GM18909 (cell line): ENCODE measurements around the gene TSPAN5.

Experiments
- ATAC-seq: cut with Tn5 transposase; IDR thresholded peaks from one replicate; pipeline ENCODE4 v1.9.1; 2021; ENCODE audit warnings: mild to moderate bottlenecking; ENCODE audit not compliant: unreplicated experiment, poor library complexity

Gene TSPAN5

DNA sequence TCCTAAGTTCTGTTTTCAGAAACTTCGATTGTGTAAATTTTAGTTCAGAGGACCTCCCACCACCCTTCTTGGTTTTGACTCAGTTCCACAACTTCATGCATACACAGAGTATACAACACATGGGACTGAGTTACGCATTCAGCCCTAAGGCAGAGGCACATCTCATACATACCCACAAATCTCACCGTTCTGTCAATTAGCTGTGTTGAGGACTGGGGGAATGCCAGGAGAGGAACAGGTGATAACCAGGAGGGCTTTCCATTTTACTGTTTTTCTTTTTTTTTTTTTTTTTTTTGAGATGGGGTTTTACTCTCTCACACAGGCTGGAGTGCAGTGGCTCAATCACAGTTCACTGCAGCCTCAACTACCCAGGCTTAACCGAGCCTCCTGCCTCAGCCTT lies 150.2 kb downstream of the TSPAN5 start:
- no peak for ATAC-seq

GRCh38 chr4:98507299-98507698 lies 151.1 kb downstream of the TSPAN5 start:
- ATAC-seq, result no peak

DNA sequence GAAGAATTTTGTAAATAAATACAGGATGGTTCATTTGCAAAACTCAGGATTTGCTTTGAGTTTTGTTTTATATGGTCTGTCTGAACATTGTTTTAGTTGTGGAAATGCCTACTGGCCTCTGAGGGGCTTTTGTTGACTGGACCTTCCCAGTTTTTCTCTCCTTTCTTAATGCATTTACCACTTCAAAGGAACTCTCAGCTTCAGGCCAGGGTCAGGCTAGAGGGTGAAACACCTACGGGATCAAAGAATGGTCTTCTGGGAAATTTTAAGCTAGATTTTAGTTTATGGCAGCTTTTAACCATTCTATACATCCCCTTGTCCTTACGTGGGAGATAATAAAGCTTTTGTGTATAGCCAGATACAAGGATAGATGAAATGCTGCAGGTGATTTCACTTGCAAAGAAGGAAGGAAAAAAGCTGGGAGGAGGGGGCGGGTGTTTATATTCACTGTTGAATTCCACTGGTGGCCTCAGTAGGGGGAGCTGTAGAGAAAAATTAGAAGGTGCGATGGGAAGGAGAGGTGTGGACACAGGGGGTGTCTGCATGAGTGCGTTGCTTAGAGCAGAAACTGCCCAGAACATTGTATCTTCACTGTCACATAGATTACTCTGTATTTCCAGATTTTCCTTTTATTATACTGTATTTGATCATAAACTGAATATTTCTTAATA lies 151.8 kb downstream of the TSPAN5 start:
- ATAC-seq, result no peak

DNA sequence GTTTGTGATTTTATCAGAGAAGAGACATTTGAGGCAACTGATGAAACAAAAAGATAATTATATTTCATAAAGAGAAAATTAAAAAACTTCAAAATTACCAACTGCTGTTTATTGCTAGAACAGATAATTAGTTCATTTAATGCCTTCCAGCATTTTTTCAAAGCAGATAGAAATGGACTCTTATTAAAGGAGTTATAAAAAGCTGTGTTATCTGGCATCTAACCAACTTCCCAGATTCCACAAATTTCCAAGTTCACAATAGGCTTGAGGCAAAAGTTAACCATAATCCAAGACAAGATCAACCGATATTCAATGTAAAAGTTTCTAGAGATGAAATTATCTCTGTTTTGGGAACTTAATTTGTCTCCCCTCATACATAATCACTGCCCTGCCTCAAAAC lies 152.4 kb downstream of the TSPAN5 start:
- ATAC-seq, result no peak

DNA sequence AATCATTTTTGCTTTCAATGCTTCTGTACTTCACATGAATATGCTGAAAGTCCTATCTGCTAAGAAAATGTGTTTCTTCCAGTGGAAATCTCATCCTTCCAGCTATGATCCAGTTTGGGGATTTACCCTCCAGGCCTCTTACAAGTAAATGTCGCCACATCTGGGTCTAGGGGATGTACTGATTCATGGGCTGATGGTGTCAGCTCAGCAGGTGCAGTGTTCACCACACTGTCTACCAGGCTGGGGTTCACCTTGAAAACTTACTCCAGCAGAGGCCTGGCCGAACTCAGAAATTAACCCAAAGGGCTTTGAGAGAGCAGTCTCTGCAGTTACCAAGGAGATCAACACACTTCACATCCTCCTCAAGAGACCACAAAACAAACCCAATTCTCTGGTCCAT lies 154.3 kb downstream of the TSPAN5 start:
- ATAC-seq, result no peak

DNA sequence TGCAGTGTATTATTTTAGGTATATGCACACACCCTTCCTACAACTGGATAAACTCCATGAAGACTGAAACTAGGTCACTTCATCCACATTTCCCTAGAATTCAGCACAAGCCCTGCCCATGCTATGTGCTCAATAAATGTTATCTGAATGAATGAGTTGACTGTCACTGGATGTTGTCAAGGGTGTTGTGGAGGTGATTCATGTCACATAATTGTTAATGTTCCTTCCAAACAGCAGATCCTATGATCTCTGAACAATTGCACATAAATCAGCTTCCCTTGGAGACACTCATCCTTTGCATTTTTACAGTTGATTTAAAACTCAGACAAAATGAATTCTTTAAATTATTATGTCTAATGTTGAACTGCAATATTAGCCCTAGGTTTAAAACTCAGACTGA lies 154.7 kb downstream of the TSPAN5 start:
- ATAC-seq, result no peak

GRCh38 chr4:98502624-98503023 lies 155.8 kb downstream of the TSPAN5 start:
- no peak for ATAC-seq

DNA sequence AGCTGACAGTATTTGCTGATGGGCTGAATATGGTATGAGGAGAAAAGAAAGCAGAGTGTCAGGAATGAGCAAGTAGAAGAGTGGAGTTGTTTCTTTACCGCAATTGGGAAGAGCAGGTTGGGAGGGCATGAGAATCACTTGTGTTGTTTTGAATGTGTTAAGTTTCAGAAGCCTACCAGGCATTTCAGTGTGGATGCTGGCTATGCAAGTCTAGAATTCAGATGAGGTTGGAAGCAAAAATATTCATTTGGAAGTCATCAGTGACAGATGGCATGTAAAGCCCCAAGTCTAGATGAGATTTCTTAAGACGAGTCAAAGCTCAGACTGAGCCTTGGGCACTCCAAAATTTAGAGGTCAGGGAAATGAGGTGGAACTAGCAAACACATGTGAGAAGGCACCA lies 156.4 kb downstream of the TSPAN5 start:
- ATAC-seq, result no peak

DNA sequence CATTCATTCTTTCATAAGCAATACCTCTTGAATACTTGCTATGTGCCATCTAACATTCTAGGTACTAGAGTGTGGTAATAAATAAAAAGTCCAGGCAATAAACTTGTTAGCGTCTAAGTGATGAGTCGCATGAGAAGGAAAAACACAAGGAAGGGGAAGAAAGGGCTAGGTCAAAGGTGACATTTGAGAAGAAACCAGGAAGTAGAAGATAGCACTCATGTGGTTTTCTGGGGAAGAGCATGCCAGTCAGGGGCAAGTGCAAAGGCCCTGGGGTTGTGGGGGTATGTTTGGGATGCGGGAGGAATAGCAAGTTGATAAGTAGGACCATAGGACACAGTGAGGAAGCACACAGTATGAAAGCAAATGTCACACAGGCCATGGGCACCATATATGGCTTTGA lies 157.0 kb downstream of the TSPAN5 start:
- ATAC-seq, result no peak

- ATAC-seq, result no peak
These were observed 159.6 kb downstream of the TSPAN5 start for GRCh38 chr4:98498774-98499173.

DNA sequence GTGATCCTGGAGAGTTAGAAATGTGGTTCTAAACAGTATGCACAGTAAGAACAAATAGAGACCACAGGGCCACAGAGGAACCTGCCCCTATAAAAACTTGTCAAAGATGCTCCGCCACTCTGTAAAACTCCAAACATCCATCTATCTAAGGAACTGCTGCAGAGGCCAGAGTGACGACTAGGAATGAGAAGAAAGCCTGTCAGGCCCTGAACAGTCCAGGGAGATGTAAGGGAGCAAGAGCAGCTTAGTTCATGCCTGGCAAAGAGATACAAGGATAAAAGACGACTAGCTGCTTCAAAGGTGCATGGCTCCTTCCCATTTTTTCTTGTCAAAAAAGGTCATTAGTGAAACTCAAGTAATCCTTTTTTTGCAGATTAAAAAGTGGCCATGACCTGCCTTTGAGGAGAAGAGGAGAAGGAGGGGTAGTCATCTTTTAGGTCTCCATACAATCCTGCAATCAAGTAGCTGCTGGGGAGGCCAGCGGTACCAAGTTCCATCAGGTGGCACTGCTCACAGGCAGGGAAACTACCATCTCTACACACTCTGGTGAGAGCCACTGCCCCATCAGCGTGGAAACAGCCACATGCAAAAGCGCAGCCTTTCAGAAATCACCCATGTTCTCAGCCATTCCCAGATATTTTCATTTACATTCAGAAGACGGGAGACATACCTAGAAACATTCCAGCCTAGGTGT lies 162.1 kb downstream of the TSPAN5 start:
- no peak for ATAC-seq

DNA sequence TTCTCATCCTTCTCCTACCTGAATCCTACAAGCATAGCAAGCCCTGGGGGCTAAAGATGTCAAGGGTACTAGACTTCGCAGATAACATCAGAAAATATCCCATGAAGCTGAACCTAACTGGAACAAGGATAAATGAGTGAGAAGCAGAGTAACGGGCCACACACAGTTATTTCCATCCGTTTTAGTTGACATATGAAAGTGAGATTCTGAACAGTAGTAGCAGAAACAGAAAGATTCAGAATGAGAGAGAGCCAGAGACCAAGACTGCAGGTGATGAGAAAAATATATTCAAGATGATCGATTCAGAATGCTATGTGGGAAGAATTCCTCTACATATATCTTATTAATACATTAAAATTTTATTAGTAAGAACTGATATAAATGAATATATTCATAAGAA lies 165.1 kb downstream of the TSPAN5 start:
- ATAC-seq, result peak; percentile 86

DNA sequence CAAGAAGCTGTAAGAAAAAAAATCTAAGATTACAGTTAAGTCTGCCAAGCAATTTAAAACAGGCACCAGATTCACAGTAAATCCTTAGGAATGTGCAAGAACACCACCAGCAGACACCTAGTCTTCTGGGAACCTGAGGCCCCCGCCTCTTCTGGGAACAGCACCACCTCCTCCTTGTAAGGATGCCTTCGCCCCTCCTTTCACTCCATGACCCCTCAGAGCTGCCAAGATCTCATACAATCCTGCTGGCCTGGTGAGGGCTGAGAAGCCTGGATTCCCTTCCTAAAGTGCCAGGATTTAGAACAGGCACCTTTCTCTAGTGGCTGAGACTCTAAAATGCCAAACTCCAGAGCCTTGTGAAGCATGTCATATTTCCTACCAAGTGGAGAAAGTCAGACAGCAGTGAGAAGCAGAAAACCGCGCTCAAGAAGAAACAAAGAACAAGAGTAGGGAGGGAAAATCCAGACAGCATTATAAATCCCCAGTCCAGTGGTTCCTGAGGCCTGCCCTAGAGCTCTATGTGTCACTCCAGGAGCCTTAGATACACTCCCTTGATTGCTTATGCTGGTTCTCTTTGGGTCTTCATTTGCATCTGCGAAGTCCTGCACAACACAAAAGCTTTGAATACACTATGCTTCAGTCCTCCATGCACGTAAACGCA lies 166.4 kb downstream of the TSPAN5 start:
- ATAC-seq, result no peak

DNA sequence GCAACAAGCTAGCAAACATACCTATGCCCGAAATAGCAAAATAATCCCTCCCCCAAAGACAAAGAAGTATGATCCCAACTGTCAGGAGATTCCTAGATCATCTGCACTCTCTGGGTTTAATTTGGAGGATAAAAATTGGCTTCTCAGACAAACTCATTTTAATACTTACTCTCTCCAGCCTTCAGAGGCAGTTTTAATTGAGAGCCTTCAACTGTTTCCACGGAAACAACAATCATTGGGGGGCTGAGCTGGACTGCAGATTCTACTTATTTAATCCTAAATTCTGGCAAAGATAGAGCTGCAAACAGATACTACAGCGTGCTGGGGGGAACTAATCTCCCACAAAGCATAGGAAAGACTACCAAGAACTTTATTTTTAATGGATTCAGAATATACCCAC lies 168.2 kb downstream of the TSPAN5 start:
- ATAC-seq, result no peak

GRCh38 chr4:98485816-98486345 lies 172.5 kb downstream of the TSPAN5 start:
- ATAC-seq, result no peak

DNA sequence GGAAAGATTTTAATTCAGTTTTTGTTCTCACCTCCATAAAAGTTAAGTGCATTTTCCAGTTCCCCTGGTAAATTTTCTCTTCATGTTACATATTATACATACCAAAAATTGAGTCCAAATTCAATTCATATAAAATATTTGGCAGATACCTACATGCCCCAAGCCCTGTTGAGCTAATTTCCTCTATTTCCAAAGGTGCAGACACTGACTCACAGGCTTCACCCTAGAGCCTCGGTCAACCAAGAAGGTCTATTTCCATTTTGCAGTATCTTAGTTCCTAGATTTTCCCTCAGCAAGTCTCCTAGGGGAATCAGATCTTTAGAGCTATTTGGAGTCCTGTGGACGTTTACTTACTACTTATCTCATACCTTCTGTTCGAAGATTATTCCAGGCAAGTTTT lies 174.4 kb downstream of the TSPAN5 start:
- no peak for ATAC-seq

DNA sequence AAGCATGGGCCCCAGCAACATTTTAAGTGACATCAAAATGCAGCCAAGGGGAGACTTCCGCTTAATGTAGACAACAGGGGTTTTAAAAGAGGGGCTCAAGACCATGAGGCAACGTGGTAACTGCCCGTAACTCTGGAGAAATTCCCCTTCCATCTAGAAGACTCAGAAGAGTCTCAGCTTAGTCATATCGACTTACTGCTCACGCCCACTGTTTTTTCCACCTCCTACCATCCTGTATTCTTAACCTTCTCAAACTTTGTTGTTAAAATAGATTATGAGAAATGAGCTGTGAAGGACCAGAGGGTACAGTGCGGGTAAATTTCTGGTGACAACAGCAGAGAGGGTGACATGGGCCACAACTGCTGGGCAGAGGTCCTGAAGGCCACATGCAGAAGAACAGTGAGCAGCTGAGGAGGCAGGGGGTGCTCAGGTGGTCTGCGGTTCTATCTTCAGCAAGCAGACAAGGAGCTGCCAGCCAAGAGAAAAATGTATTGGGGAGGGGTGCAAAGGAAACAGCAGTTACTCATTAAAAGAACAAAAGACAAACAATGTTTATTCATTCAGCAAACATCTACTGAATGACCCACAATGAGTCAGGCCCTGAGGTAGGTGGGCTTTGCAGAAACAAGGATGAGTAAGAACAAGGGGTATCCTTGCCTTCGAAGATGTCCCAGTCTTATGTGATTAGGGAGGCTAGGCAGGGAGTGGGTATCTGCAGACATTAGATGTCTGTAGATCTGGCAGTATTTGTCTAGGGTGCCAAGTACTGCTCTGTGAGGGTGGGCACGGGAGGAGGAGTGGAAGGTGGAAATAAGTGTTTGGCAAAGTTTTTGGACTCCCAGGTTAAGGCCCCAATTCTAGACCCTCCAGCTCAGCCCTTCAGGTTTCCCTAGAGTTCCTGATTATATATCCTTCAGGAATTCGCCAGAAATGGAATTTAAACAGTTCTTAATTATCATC lies 175.3 kb downstream of the TSPAN5 start:
- peak; percentile 93 for ATAC-seq

DNA sequence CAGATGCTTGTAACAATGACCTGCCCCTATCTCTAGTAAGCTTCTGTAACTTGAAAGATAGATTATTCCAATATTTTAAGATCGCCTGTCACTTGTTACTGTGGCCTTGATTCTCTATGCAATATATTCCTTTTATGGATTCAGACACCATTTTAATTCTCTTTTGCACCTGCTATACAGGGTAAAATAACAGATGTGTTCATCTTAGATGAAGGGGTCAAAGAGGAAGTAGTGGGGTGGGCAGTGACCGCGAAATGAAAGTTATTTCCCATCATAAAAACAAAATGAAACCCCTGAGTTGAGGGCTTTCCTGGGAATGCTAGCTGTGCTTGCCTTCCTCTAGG lies 175.9 kb downstream of the TSPAN5 start:
- peak; percentile 37 for ATAC-seq

- no peak for ATAC-seq
These were observed 177.2 kb downstream of the TSPAN5 start for GRCh38 chr4:98481167-98481566.

- ATAC-seq, result no peak
These were observed 177.9 kb downstream of the TSPAN5 start for GRCh38 chr4:98480535-98480934.
